ENCODE results near the gene PIK3R5.

DNA sequence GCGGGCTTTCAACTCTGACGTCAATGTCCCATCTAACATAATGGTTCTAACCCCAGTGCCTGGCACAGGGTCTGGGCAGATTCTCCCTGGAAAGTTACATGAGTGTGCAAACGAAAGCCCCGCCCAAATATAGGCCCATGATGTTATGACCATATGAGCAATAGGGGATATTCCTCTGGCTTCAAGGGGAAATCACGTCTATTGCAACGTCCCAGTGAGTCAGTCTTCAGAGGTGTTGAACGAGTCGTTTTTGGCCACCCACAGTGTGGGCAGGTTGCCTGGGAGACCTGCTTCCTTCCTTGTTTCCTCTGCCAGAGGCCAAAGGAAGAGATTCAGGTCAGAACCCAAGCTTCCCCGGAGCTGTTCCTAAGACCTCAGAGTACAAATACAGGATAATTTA is 30.3 kb downstream of the PIK3R5 start:
- TF ChIP-seq, protein P1, sequence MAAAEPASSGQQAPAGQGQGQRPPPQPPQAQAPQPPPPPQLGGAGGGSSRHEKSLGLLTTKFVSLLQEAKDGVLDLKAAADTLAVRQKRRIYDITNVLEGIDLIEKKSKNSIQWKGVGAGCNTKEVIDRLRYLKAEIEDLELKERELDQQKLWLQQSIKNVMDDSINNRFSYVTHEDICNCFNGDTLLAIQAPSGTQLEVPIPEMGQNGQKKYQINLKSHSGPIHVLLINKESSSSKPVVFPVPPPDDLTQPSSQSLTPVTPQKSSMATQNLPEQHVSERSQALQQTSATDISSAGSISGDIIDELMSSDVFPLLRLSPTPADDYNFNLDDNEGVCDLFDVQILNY (CRISPR knock-in tag; IDR thresholded peaks at IDR 0.05): no peak
- TF ChIP-seq, protein P2, sequence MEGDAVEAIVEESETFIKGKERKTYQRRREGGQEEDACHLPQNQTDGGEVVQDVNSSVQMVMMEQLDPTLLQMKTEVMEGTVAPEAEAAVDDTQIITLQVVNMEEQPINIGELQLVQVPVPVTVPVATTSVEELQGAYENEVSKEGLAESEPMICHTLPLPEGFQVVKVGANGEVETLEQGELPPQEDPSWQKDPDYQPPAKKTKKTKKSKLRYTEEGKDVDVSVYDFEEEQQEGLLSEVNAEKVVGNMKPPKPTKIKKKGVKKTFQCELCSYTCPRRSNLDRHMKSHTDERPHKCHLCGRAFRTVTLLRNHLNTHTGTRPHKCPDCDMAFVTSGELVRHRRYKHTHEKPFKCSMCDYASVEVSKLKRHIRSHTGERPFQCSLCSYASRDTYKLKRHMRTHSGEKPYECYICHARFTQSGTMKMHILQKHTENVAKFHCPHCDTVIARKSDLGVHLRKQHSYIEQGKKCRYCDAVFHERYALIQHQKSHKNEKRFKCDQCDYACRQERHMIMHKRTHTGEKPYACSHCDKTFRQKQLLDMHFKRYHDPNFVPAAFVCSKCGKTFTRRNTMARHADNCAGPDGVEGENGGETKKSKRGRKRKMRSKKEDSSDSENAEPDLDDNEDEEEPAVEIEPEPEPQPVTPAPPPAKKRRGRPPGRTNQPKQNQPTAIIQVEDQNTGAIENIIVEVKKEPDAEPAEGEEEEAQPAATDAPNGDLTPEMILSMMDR (IDR thresholded peaks at IDR 0.05): no peak

Measured in WTC11 (cell line).